ENCODE measurements around the gene ANXA8. TPM values are rescaled to one million over a fixed set of nuclear protein-coding genes. Genes with fewer than 3 reads are reported as not detected.
A peak's percentile ranks its signal among the peaks of the same experiment; 100 is the strongest.

Gene ANXA8
- total RNA-seq, 1 donor from 2014 or later: 0.12 TPM

GRCh38 chr10:47449102-47449978 is 34.6 kb downstream of the ANXA8 start:
- DNase-seq (ENCODE audit: extremely low read depth, low read depth, low spot score): no peak

DNA sequence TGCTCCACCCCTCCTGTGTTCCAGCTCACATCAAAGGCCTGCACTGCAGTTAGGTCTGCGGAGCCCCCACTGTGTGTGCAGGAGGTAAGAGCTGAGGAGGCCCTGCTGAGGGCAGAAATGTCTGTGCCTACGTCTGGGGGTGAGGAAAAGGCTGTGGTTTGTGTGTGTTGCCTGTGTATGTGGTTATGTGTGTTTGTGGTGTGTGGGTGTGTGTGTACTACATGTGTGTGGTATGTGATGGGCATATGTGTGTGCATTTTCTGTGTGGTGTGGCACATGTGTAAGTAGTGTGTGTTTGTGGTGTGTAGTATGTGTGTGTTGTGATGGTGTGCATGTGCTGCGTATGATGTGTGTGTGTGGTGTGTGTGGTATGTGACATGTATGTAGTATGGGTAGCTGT is 36.2 kb downstream of the ANXA8 start:
- no peak for DNase-seq (ENCODE audit: extremely low read depth, low read depth, low spot score)

DNA sequence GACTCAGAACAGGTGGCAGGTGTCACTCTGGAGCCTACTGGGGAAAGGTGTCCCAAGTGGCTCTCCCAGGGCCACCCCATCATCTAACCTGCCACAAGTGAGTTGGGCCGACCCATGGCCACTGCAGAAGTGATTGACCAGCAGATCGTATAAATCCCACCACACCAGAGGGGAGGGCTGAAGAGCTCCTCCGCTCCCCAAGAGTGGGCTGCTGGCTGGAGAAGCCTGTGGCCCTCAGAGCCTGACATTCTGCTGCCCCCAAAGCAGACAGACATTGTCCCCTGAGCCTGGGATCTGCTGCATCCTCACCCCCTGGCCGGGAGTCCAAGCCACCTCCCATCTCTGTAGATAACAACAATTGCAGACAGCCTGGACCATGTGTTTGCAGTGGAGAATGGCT is 36.7 kb downstream of the ANXA8 start:
- no peak for DNase-seq (ENCODE audit: extremely low read depth, low read depth, low spot score)

- DNase-seq (ENCODE audit: extremely low read depth, low read depth, low spot score): no peak
These were observed 38.2 kb downstream of the ANXA8 start for GRCh38 chr10:47445720-47446119.

DNA sequence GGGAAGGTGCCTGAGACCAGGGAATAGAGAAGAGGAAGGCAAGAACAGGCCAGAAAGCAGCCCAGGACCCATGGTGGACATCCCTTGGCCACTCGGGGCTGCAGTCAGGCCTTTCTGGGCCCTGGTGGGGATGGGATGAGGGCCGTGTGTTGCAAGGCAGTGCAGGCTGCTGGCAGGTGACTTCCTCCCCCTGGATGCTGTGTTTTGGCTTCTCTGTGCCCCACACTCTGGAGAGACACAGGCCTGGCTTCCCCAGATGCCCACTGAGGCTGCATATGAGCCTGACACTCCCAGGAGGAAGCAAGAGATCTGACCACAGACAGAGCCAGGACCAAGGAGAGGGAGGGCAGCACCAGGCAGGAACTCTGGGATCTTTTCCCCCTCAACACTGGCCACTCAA is 39.9 kb downstream of the ANXA8 start:
- no peak for DNase-seq (ENCODE audit: extremely low read depth, low read depth, low spot score)

GRCh38 chr10:47443145-47443544 is 40.8 kb downstream of the ANXA8 start:
- no peak for DNase-seq (ENCODE audit: extremely low read depth, low read depth, low spot score)

DNA sequence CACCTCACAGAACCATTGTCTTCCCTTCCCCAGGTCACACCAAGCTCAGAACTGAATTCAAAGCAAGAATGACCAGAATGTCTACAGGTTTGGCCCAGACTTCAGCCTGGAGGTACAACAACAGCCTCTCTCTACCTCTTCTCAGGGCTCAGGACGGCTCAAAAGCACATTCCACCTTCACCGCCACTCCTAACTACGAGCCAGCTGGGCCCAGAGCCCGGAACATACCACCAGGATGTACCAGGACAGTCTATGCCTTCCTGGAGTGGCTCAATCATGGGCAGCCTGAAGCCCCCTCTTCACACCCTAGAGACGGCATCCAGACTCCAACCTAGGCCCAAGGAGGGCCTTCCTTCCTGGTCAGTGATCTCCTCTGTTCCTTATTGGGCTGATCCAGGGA is 41.6 kb downstream of the ANXA8 start:
- DNase-seq (ENCODE audit: extremely low read depth, low read depth, low spot score): no peak

GRCh38 chr10:47441938-47442337 is 42.0 kb downstream of the ANXA8 start:
- DNase-seq (ENCODE audit: extremely low read depth, low read depth, low spot score): no peak

DNA sequence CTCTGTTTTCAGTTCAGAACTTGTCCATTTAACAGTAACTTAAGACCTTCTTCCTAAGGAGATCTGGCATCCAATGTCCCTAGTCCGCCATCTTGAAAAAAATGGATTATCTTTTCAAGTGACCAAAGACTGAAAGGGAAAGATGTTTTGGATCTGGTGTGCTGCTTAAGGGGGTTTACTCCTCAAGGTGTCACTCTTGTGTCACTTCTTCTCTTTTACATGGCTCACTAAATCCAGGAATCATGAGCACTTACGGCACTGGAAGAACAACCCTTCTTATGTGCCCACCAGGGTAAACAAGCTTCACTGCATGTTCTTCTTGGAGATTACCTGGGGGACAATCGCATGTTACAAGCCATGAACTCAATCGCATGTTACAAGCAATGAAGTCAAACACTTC is 43.7 kb downstream of the ANXA8 start:
- DNase-seq (ENCODE audit: extremely low read depth, low read depth, low spot score): no peak

DNA sequence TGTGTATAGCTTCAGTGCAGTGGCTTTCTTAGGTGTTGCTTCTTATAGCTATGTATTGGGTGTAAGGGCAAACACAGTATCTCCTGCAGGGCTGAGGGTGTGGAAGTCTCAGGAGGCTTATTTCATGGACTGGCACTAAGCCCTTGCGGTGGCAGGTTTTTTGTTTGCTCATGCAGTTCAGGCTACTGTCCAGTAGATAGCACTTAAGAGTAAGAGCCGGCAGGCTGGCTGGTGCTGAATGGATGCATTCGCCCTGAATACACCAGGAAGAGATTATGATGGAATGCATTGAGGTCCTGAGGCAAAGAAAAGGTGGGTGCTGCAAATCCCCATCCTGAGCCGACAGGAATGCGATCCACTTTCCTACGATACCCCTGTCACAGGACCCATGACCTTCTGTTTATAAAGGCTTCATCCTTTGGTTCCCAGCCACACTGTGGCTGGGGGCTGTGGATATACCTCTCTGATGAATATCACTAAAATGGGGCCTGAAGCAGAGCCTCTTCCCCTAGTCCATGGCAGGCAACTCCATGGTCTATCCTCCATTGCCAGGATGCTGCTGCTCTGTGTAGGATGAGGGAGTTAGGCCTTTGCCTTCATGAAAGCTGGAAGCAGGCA is 44.9 kb downstream of the ANXA8 start:
- DNase-seq (ENCODE audit: extremely low read depth, low read depth, low spot score): peak; percentile 16

GRCh38 chr10:47435081-47435480 is 48.8 kb downstream of the ANXA8 start:
- DNase-seq (ENCODE audit: extremely low read depth, low read depth, low spot score): no peak

DNA sequence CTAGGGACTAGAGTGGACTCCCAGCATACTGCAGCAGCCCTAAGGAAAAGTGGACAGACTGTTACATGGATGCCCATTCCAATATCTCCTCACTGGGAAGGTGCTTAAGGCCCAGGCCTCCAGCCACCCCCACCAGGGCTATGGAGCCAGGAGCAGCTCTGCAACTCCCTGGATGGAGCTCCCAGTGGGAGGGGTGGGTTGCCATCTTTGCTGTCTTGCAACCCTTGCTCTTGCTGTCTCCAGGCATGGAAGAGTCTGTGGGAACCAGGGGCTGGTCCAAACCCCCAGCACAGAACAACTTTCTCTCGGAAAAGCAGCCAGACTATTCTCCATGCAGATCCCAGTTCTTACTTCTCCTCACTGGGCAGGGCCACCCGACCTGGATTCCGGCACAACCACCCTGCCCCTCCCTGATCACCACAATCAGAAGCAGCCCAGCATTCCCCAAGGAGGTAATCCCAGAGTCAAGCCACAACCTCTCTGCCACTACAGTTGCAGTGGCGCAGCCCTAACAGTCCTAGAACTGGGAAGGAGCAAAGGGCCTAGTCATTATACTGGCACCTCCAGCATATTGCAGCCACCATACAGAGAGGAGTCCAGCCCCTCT is 58.0 kb downstream of the ANXA8 start:
- no peak for DNase-seq (ENCODE audit: extremely low read depth, low read depth, low spot score)

GRCh38 chr10:47424231-47424630 is 59.7 kb downstream of the ANXA8 start:
- DNase-seq (ENCODE audit: extremely low read depth, low read depth, low spot score): no peak

DNA sequence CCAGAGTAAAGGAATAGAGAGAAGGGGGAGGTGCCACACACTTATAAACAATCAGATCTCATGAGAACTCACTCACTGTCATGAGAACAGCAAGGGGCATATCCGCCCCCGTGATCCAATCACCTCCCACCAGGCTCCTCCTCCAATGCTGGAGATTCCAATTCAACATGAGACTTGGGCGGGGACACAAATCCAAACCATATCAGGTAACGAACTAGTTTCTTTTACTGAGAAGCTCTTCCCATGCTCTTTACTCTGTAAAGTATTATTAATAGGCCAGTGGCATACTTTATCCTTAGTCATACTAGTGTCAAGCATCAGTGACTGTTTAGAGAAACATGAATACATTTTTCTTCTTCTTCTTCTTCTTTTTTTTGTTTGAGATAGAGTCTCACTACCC is 60.4 kb downstream of the ANXA8 start:
- no peak for DNase-seq (ENCODE audit: extremely low read depth, low read depth, low spot score)

DNA sequence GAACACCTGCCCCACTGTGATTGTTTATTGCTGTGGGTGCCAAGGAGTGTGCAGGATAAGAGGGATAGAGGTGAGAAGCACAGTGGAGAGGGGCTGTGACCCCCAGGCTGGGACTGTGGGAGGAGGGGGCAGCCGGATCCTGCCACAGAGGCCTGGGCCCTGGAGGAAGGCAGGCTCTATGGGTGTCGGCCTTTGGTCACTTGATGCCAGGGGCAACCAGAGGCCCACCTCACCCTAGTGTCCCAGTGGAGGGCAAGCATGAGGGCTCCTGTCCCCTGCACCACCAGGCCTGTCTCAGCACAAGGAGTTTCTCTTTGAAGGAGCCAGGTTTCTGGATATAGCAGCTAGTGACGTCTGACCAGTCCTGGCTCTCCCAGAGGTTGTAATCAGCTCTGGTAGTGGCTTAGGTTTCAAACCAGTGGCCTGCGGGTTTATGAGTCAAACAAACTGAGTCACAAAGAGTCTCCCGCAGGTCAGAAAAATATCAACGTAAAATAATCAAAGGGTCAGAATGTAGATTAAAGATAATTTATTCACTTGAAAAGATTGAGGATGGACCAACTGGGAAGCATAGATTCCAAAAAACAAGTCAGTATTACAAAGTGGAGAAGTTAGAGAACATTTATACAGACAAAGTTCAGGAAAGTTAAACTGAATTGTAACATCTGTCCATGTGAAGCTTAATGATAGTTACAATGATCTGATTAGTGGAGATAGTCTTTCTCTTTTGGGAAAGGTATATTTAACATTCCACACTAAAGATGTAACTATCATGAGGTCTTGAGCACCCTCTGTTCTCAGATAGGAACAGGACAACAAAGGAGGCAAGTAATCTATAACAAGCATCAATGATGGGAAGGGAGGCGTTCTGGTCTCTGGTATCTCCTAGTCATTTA is 62.6 kb downstream of the ANXA8 start:
- no peak for DNase-seq (ENCODE audit: extremely low read depth, low read depth, low spot score)

DNA sequence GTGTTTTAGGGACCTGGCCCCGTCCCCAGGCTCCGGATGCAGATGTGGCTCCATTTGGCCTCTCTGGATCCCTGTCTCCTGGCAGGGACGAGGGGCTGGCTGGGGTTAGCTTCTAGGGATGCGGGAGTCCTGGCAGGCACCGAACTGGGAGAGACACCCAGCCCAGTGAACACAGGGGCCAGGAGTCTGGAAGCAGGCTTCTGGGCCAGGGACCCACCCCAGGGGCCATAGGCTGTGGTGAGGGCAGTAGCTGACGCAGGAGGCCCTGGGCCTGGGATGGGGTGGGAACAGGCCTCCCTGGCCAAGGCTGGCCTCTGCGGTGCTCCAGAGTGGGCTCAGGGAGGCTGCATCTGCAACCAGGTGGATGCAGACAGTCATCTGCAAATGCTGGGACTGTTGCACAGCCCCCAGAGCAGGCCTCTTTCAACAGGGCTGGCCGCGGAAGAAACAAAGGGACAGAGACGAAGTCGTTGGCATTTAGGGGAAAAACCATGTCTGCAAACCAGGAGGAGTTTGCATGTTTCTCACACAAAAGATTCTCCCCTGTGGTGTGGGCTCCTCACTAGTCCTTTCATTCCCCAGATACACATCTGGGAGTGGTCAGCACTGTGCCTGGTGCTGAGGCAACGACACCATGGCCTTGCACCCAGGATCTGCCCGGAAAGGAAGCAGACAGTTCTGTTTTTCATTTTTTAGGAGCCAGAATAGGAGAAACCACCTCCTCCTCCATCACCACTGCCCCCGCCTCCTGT is 63.4 kb downstream of the ANXA8 start:
- no peak for DNase-seq (ENCODE audit: extremely low read depth, low read depth, low spot score)

DNA sequence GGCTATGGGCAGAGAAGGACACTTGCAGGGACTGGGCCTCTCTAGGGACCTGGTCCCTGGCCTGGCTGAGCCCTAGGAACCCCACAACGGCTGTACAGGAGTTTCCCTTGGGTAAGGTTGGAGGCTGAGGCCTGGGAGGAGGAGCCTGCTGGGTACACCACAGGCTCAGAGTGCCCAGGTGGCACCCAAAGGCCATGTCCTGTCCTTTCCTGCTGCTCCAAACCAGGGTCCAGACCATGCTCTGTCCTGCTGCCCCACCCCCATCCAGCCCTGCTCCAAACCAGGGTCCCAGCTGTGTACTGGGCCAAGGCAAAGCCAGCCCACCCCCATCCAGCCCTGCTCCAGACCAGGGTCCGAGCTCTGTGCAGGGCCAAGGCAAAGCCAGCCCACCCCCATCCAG is 64.5 kb downstream of the ANXA8 start:
- no peak for DNase-seq (ENCODE audit: extremely low read depth, low read depth, low spot score)

DNA sequence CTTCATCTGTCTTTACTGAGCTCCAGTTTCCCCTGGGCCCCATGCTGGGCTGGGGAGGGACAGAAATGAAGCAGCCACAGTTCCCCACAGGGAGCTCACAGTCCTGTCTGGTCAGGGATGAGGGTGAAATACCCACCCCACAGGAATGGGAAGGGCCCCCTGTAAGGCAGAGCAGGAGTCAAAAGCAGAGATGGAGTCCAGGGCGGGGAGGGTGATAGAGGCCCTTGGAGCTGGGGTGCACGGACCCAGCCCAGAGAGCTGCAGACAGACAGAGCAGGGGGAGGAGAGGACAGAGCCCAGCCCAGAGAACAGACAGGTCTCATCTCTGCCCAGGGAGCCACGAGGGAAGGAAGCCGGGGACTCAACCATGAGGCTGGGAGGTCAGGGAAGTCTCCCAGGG is 64.9 kb downstream of the ANXA8 start:
- no peak for DNase-seq (ENCODE audit: extremely low read depth, low read depth, low spot score)

GRCh38 chr10:47418321-47418720 is 65.6 kb downstream of the ANXA8 start:
- no peak for DNase-seq (ENCODE audit: extremely low read depth, low read depth, low spot score)

Data from glomerular endothelial cell (primary cell).